HG03064 (cell line): ENCODE data around the gene TRIM61.
A peak's percentile ranks its signal among the peaks of the same experiment; 100 is the strongest.
"Not testable (repeated sequence)": the region's sequence is repeated elsewhere in the genome, so short reads cannot be mapped to it uniquely, and the experiment has no call there.

ENCODE experiments used
- ATAC-seq: cut with Tn5 transposase; IDR thresholded peaks from one replicate; pipeline ENCODE4 v1.9.1; 2021; ENCODE audit warnings: low read depth; ENCODE audit not compliant: unreplicated experiment

TRIM61 gene

DNA sequence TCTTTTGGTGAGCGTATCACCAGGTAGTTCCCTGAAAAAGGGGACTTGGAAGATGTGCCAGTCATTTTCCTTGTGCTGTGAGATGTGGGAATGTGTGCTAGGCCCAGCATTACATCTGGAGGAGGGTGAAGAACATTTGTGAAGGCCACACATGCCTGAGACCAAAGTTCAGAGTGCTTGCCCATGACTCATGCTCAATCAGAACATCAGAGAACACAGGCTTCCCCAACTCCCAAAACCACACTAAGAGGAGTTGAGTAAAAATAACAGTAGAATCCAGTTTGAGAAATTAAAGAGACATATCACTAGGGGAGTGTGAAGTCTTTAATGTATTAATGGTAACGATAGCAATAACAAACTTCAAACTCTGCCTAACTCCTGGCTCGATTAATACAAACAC lies 18.0 kb downstream of the TRIM61 start:
- ATAC-seq: not testable (repeated sequence)

DNA sequence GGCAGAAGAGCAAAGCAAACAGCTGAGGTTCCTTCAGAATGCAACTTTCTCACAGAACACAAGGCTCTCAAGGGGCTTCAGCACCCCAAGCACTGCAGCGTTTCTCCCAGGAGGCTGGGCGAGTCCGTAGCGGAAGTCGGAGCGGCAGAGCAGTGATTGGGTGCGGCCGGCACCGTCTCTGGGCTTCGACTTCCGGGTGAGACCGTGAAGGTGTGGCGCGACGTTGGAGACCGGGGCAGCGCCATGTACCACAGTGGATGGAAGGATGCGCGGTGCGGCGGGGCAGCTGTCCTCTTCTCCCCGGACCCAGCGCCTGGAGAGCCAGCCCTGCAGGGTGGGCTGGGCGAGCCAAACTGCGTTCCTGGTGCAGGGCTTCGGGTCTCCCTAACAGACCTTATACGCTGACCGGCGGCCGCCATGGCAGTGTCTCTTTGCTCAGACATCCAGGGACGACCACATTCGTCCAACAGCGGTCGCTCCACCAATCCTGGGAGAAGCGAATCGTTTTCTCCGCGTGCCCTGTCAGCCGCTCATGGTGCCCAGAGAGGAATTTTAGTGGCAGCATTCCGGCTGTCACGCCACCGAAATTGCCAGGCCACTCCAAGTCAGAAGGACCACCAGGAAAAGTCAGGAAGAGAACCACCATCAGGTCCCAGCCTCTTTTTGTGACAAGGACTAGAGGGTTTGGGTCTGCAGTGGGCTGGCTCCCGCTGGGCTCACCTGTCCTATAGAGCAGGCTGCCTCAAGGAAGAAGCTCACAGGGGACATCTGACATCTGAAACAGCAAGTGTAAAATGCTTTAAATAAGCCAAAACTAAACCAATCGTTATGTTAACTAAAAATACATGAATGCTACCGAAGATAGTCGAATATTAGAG lies 20.5 kb downstream of the TRIM61 start:
- ATAC-seq: peak; percentile 100

DNA sequence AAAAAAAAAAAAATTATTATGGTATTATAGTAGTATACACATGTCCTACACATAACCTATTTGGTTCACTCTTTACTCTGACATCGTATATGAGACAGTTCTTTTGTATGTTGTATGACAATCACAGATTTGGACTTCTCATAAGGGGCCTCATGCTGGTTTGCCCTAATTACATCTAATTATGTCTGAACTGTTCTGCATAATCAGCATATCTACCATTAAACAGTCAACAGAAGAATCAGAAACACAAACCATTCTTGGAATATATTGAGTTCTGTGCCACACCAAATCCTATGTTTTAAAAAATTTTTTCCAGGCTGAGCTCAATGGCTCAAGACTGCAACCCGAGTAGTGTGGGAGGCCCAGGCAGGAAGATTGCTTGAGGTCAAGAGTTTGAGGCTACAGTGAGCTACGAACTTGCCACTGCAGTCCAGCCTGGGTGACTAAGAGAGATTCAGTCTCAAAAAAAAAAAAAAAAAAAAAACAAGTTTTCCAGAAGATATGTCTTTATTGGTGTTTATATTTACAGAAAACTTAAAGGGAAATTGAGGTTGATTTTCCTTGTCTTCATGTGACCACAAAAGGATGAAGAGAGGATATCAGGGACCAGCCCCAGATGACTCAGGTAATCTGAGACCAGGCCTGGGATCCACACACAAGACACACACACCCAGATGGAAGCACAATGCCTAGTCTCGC lies 22.2 kb downstream of the TRIM61 start:
- no peak for ATAC-seq

DNA sequence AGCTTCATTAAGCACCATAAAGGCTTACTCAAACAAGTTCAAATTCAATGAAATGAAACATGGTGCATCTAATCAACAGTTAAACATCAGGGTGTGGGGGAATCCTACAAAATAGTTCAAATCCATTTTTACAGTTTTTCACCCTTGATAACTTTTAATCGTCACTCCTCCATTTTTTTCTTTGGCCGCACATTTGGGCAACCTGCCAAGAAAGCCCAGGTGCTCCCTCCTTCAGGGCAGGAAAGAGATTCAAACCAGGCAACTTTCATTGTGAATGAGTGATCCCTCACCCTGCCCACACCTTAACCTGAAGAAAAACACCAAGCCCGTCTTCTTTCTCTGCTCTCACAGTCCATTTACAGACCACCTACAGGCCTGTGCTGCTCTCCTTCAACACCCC lies 24.9 kb downstream of the TRIM61 start:
- ATAC-seq: no peak

DNA sequence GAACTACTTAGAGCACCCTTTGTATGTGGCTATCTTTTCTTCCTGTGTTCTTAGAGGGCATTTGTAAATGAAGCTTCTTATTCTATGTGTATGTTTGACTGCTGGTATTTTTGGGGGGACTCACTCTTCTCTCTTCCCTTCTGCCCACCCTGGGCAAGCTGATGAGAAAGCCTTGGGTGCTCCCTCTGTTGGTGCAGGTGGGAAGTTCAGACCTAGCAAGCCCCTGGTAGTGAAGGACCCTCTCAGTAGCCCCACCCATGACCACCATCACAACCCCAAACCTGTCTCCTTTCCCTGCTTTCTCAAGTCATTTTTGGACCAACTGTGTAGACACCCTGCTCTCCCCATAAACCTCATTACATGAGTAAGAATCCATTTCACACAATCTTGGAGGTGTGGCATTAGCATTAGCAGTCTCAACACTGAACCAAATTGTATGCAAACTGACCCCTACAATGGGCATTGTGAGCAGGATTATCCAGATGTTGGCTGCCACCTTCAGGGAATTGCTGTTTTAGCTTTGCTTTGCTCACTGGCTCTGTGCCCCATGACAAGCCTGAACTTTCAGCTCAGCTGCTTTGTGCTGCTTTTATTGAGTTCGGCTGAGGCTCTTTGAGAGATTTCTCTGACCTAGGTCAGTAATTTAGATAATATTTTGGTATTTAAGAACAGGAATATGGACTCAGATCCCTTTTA lies 27.9 kb downstream of the TRIM61 start:
- no peak for ATAC-seq

DNA sequence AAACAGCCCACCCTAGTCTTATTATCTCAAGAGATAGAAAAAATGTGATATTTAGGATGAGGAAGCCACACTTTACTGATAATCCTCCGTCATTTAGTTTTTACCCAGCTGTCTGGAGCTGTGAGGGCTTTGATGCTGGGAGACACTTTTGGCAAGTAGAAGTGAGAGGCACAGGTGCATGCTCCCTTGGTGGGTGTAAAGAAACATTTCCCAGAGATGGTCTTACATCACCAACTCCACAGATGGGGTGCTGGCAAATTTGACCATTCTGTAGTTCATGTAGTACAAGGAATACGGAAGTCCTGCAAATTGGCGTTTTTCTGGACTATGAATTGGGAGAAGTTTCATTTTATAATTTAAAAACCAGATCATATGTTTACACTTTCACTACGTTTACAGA lies 28.5 kb downstream of the TRIM61 start:
- ATAC-seq: no peak

DNA sequence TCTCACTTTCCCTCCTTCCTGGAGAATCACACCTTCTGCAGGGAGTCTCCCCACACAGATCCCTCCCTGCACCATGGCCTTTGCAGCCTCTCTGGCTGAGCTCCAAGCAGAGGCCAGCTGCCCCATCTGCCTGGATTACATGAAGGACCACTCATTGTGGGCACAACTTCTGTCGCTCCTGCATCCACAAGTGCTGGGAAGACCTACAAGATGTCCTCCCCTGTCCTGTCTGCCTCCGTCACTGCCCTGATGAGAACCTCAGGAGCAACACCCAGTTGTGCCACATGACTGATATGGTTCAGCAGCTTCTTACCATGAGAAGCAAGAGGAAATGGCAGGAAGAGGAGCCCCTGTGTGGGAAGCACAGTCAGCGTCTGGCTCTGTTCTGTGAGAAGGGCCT lies 29.5 kb downstream of the TRIM61 start:
- ATAC-seq: not testable (repeated sequence)

DNA sequence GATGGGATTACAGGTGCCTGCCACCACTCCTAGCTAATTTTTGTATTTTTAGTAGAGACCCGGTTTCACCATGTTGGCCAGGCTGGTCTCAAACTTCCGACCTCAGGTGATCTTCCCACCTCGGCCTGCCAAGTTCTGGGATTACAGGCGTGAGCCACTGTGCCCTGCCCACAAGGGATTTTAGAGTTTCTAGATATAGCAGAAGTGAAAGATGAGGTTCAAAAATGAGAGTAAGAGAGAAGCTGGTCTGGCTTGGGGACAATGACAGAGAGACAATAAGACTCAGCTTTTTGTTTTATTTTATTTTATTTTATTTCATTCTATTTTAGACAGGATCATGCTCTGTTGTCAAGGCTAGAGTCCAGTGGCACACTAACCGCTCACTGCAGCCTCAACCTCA lies 30.6 kb downstream of the TRIM61 start:
- no peak for ATAC-seq

DNA sequence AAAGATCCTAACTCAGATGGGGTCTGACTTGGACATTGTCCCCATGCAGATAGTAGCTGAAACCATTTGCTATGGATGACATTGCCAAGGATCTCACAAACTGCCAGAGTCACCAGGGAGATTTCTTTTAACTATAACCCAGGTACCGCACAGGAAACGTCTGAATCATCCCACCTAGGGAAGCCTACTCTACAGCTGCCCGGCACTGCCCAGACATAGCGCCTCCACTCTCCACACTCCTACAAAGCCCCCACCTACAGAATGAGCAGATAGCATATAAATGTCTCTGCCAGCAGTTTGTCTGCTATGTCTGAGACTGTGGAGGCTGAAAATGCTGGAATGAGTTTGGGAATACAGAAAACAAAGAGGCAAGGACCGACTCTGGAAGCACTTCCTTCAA lies 32.3 kb downstream of the TRIM61 start:
- no peak for ATAC-seq

DNA sequence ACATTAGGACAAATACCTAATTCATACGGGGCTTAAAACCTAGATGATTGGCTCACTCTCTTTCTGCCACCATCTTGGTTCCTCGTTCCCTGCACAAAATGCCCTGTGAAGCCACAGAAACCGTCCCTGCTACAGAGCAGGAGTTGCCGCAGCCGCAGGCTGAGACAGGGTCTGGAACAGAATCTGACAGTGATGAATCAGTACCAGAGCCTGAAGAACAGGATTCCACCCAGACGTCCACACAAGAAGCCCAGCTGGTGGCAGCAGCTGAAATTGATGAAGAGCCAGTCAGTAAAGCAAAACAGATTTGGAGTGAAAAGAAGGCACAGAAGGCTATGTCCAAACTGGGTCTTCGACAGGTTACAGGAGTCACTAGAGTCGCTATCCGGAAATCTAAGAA lies 34.3 kb downstream of the TRIM61 start:
- ATAC-seq: no peak

DNA sequence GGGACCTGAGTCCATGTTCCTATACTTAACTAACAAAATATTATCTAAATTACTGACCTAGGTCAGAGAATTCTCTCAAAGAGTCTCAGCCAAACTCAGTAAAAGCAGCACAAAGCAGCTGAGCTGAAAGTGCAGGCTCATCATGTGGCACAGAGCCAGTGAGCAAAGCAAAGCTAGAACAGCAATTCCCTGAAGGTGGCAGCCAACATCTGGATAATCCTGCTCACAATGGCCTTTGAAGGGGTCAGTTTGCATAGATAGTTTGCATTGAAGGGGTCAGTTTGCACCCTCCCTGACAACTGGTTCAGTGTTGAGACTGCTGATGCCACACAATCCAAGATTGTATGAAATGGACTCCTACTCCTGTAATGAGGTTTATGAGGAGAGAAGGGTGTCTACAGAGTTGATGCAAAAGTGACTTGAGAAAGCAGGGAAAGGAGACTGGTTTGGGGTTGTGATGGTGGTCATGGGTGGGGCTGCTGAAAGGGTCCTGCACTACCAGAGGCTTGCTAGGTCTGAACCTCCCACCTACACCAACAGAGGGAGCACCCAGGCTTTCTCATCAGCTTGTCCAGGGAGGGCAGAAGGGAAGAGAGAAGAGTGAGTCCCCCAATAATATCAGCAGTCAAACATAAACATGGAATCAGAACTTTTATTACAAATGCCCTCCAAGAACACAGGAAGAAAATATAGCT lies 39.7 kb downstream of the TRIM61 start:
- peak; percentile 47 for ATAC-seq

DNA sequence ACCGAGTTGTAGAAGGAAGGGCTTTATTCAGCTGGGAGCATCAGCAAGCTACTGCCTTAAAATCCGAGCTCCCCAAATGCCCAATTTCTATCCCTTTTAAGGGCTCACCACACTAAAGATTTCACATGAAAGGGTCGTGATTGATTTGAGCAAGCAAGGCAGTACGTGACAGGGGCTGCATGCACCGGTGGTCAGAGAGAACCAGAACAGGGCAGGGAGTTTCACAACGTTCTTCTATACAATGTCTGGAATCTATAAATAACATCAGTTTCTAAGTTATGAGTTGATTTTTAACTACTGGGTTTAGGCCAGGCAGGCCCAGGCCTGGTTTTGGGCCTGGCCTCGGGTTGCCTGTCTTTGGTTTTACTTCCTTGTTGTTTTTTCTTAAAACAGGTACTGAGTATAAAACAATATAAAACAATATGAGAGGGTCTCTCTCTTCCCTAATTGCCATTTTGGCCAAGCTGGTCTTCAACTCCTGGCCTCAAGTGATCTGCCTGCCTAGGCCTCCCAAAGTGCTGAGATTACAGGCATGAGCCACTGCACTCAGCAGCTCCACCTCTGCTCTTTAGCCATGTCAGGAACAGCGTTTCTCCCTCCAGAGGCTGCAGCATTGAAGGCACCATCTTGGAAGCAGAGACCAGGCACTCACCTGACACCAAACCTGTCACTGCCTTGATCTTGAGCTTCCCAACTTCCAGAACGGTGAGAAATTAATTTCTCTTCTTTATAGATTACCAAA lies 41.4 kb downstream of the TRIM61 start:
- peak; percentile 56 for ATAC-seq

DNA sequence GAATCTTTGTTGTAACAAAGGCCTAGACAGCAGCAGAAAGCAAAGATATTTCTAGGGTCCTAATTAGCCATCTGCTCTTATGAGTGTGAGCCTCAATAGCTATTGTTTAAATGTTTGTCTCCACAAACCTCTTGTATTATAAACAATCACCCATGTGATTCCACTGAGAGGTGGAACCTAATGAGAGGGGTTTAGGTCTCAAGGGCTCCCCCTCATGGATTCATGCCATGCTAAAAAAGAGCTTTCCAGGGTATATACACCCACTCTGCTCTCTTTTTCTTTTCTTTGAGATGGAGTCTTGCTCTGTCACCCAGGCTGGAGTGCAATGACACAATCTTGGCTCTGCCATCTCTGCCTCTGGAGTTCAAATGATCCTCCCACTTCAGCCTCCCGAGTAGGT lies 42.1 kb downstream of the TRIM61 start:
- ATAC-seq: peak; percentile 50

DNA sequence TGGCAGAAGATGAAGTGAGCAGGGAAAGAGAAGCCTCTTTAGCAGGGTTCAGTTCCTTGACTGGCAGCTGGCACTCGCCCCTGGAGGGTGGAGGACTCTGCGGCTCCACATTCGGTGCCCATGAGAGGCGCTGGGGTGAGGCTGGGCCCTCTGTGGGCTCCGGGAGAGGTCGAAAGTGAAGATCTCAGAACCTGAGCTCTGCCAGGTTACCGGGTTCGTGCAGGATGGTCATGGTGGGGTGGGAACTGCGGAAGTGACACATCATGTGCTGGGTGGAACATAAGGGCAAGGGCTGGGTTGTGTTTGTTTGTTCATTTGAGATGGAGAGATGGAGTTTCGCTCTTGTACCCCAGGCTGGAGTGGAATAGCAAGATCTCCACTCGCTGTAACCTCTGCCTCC lies 44.2 kb downstream of the TRIM61 start:
- no peak for ATAC-seq

DNA sequence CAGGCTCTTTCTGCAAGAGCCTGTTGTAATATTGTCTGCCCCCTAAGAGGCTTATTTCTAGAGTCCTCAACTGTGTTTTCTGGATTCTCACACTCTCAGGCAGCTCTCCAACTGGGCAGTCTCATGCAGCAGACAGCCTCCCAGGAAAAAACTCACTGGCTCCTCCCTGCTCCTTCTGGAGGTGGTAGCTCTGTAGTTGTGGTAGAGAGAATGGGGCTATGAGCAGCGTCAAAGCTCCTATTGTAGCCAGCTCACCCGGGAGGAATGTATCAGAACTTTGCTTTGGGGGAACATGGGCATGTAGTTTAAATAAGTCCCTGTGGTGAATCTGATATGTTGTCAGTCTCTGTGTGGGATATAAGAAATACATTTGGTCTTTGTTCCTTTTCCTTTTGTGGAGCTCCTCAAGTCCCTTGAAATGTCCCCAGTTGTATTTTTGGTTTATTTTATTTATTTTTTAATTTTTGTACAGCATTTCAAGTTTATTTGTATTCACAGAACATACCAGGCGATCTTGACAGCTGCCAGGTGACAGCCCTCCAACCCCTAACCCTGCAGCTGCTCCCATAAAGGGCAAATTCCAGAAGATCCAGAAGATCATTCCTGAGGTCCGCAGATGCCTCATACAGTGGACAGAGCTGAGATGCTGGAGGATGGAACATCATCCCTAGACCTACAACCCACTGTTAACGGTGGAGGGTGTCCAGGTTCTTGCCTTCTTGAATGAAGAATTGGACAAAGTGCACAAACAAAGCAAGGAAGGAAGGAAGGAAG lies 45.7 kb downstream of the TRIM61 start:
- no peak for ATAC-seq

DNA sequence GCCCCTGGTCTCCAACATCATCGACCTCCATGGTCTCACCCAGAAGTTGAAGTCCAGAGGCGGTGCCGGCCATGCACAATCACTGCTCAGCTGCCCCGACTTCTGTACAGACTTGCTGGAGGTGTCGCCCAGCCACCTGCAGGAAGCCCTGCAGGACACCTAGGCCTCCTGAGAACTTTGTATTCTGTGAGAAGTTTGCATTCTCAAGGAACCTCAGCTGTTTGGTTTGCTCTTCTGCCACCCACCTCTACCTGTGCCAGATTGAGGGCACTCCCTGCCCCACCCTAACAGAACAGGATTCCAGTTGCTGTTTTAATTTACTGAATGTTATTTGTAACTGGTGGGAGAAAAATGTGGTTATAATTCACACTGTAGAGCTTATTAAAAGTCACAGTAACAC lies 46.8 kb downstream of the TRIM61 start:
- no peak for ATAC-seq

DNA sequence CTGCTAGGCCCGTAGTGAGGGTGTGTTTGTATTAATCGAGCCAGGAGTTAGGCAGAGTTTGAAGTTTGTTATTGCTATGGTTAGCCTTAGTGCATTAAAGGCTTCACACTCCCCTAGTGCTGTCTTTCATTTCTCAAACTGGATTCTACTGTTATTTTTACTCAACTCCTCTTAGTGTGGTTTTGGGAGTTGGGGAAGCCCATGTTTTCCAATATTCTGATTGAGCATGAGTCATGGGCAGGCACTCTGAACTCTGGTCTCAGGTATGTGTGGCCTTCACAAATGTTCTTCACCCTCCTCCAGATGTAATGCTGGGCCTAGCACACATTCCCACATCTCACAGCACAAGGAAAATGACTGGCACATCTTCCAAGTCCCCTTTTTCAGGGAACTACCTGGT lies 50.4 kb downstream of the TRIM61 start:
- not testable (repeated sequence) for ATAC-seq

DNA sequence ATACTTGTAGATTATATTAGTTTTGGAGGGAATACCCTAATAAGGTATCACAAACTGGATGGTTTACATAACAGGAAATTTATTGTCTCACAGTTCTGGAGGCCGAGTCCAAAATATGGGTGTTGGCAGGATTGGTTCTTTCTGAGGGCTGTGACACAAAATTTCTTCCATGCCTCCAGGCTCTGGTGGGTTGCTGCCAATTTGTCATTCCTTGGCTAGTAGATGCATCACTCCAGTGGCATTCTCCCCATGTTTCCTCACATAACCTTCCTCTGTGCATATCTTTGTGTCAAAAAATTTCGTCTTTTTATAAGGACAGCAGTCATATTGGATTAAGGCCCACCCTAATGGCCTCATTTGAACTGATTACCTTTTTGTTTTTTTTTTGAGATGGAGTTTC lies 51.2 kb downstream of the TRIM61 start:
- no peak for ATAC-seq

DNA sequence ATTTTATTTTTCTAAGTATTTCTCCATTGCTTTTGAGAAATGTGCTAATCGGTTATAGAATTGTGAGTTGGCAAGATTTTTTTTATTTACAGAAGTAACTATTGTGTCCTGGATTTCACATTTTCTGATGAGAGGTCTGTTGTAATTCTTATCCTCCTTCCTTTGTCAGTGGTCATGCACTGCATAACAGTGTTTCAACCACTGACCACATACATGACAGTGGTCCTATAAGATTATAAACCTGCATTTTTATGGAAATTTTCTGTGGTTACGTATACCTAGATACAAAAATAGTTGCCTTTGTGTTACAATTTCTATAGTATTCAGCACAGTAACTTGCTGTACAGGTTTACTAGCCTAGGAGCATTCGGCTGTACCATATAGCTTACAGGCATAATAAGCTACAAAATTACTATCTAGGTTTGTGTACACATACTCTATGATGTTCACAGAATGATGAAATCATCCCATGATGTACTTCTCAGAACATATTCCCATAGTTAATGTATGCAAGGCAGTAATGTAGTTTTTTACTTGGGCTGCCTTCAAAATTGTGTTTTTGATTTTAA lies 52.7 kb downstream of the TRIM61 start:
- no peak for ATAC-seq
